Measurements from ENCODE around the gene CPEB4. TPM values are rescaled to one million over a fixed set of nuclear protein-coding genes. Genes with fewer than 3 reads are reported as not detected.

CPEB4 gene
- total RNA-seq, 5 donors from 2014 or later (not counting 1 experiment from before 2014, with no cell fraction given): 13.8 to 25.9 (median 14.9) TPM

- ATAC-seq (replicated peaks in 1 of 4) (no peak), DNase-seq (no peak)
- CTCF ChIA-PET: interaction anchor here (0.6 to 0.7 kb wide), 2 partner anchors 88 to 350 kb away, joined by 5 to 7 read pairs; no protein-coding TSS in a partner anchor
- Histone ChIP-seq H3K4me3 (ENCODE audit: control insufficient read depth in 1 of 2, extremely low read depth in 1 of 2, low read length in 1 of 2) (no peak overlapping the region), H3K4me1 (ENCODE audit: control insufficient read depth in 1 of 2, extremely low read depth in 1 of 2, insufficient read depth in 2 of 2, low read length in 2 of 2) (no peaks in the 10 kb centered on the region), H3K27ac (ENCODE audit: low read length) (no peak overlapping the region), H3K27me3 (replicated peaks in 1 of 2; ENCODE audit: control insufficient read depth in 2 of 2, extremely low read depth in 1 of 2, insufficient read depth in 2 of 2, low read length in 1 of 2) (no peaks in the 10 kb centered on the region), H3K9me3 (no peaks in the 10 kb centered on the region), H3K36me3 (ENCODE audit: control insufficient read depth in 2 of 2, extremely low read depth in 1 of 2, insufficient read depth in 1 of 2, low read length in 1 of 2) (peaks cover 3 to 75% of the 10 kb centered on the region in 2 donors)
- peaks cover 63% of the 10 kb centered on the region for H3K36me3 Mint-ChIP-seq
- POLR2A ChIA-PET: interaction anchor here in 1 of 2 donors (0.8 kb wide), 1 partner anchor 44 kb away, joined by 3 read pairs; no protein-coding TSS in a partner anchor
- no peaks in the 10 kb centered on the region for H3K27me3 Mint-ChIP-seq
- no peaks in the 10 kb centered on the region for H3K4me1 Mint-ChIP-seq
- no peaks in the 10 kb centered on the region for H3K9me3 Mint-ChIP-seq
- WGBS (ENCODE audit: insufficient coverage): 100% methylated on average over 2 of the region's 5 CpGs
- no peak overlapping the region for H3K27ac Mint-ChIP-seq
- H3K4me3 Mint-ChIP-seq: no peak overlapping the region
These were observed 65.5 kb downstream of the CPEB4 start for GRCh38 chr5:173953528-173954090.

- ChIA-PET POLR2A (interaction anchor here in 1 of 2 donors (0.8 kb wide), 1 partner anchor 43 kb away, joined by 3 read pairs; no protein-coding TSS in a partner anchor), CTCF (interaction anchor here in 1 of 2 donors (0.7 kb wide), 1 partner anchor 996 kb away, joined by 3 read pairs; the partner anchor contains the start of gene RPL26L1)
- Mint-ChIP-seq H3K27ac (no peak overlapping the region), H3K4me3 (no peak overlapping the region), H3K36me3 (peaks cover 56% of the 10 kb centered on the region), H3K27me3 (no peaks in the 10 kb centered on the region), H3K9me3 (no peaks in the 10 kb centered on the region), H3K4me1 (no peaks in the 10 kb centered on the region)
- H3K4me1 ChIP-seq (ENCODE audit: control insufficient read depth in 1 of 2, extremely low read depth in 1 of 2, insufficient read depth in 2 of 2, low read length in 2 of 2): no peaks in the 10 kb centered on the region
- DNase-seq (no peak), ATAC-seq (replicated peaks in 1 of 4) (no peak)
- 100% methylated on average over 2 of the region's 6 CpGs for WGBS (ENCODE audit: insufficient coverage)
- H3K4me3 ChIP-seq (ENCODE audit: control insufficient read depth in 1 of 2, extremely low read depth in 1 of 2, low read length in 1 of 2): no peak overlapping the region
- H3K36me3 ChIP-seq (ENCODE audit: control insufficient read depth in 2 of 2, extremely low read depth in 1 of 2, insufficient read depth in 1 of 2, low read length in 1 of 2): peaks cover 3 to 69% of the 10 kb centered on the region in 2 donors
- no peaks in the 10 kb centered on the region for H3K9me3 ChIP-seq
- H3K27ac ChIP-seq (ENCODE audit: low read length): no peak overlapping the region
- no peaks in the 10 kb centered on the region for H3K27me3 ChIP-seq (replicated peaks in 1 of 2; ENCODE audit: control insufficient read depth in 2 of 2, extremely low read depth in 1 of 2, insufficient read depth in 2 of 2, low read length in 1 of 2)
These were observed 66.7 kb downstream of the CPEB4 start for GRCh38 chr5:173954671-173955521.

GRCh38 chr5:173960986-173961385 lies 72.8 kb downstream of the CPEB4 start:
- no peaks in the 10 kb centered on the region for H3K9me3 ChIP-seq
- DNase-seq (no peak), ATAC-seq (replicated peaks in 1 of 4) (no peak)
- H3K27ac Mint-ChIP-seq: no peak overlapping the region
- H3K36me3 ChIP-seq (ENCODE audit: control insufficient read depth in 2 of 2, extremely low read depth in 1 of 2, insufficient read depth in 1 of 2, low read length in 1 of 2): peaks cover under 1 to 14% of the 10 kb centered on the region in 2 donors
- H3K27me3 ChIP-seq (replicated peaks in 1 of 2; ENCODE audit: control insufficient read depth in 2 of 2, extremely low read depth in 1 of 2, insufficient read depth in 2 of 2, low read length in 1 of 2): no peaks in the 10 kb centered on the region
- ChIA-PET CTCF (no interaction called here), POLR2A (interaction anchor here in 1 of 2 donors (0.6 kb wide), 1 partner anchor 72 kb away, joined by 4 read pairs; no protein-coding TSS in a partner anchor)
- no CpG with 5 or more reads among the region's 2 CpGs for WGBS (ENCODE audit: insufficient coverage)
- H3K27me3 Mint-ChIP-seq: no peaks in the 10 kb centered on the region
- no peak overlapping the region for H3K4me3 Mint-ChIP-seq
- H3K4me1 Mint-ChIP-seq: peaks cover 24 to 30% (median 28%) of the 10 kb centered on the region in 3 donors
- H3K9me3 Mint-ChIP-seq: no peaks in the 10 kb centered on the region
- H3K36me3 Mint-ChIP-seq: peaks cover 7% of the 10 kb centered on the region
- H3K27ac ChIP-seq (ENCODE audit: low read length): no peak overlapping the region
- no peak overlapping the region for H3K4me3 ChIP-seq (ENCODE audit: control insufficient read depth in 1 of 2, extremely low read depth in 1 of 2, low read length in 1 of 2)
- H3K4me1 ChIP-seq (ENCODE audit: control insufficient read depth in 1 of 2, extremely low read depth in 1 of 2, insufficient read depth in 2 of 2, low read length in 2 of 2): peaks cover 3 to 15% of the 10 kb centered on the region in 2 experiments

GRCh38 chr5:173961418-173961817 lies 73.3 kb downstream of the CPEB4 start:
- H3K4me3 Mint-ChIP-seq: no peak overlapping the region
- H3K9me3 ChIP-seq: no peaks in the 10 kb centered on the region
- no peak overlapping the region for H3K4me3 ChIP-seq (ENCODE audit: control insufficient read depth in 1 of 2, extremely low read depth in 1 of 2, low read length in 1 of 2)
- H3K27me3 ChIP-seq (replicated peaks in 1 of 2; ENCODE audit: control insufficient read depth in 2 of 2, extremely low read depth in 1 of 2, insufficient read depth in 2 of 2, low read length in 1 of 2): no peaks in the 10 kb centered on the region
- ATAC-seq (replicated peaks in 1 of 4) (no peak), DNase-seq (no peak)
- peaks cover 3 to 15% of the 10 kb centered on the region in 2 experiments for H3K4me1 ChIP-seq (ENCODE audit: control insufficient read depth in 1 of 2, extremely low read depth in 1 of 2, insufficient read depth in 2 of 2, low read length in 2 of 2)
- peaks cover 0 to 11% of the 10 kb centered on the region in 2 donors for H3K36me3 ChIP-seq (ENCODE audit: control insufficient read depth in 2 of 2, extremely low read depth in 1 of 2, insufficient read depth in 1 of 2, low read length in 1 of 2)
- WGBS (ENCODE audit: insufficient coverage): no CpG with 5 or more reads among the region's 1 CpG
- no peak overlapping the region for H3K27ac ChIP-seq (ENCODE audit: low read length)
- H3K36me3 Mint-ChIP-seq: peaks cover 5% of the 10 kb centered on the region
- CTCF ChIA-PET: interaction anchor here in 1 of 2 donors (1.3 kb wide), 1 partner anchor 345 kb away, joined by 6 read pairs; the partner anchor contains the start of gene BOD1
- H3K27ac Mint-ChIP-seq: peak overlapping the region in 1 of 2 donors; percentile 69
- POLR2A ChIA-PET: interaction anchor here (0.6 kb wide), 2 partner anchors 72 to 124 kb away, joined by 4 read pairs; no protein-coding TSS in a partner anchor
- peaks cover 24 to 30% (median 28%) of the 10 kb centered on the region in 3 donors for H3K4me1 Mint-ChIP-seq
- H3K27me3 Mint-ChIP-seq: no peaks in the 10 kb centered on the region
- no peaks in the 10 kb centered on the region for H3K9me3 Mint-ChIP-seq

- H3K4me3 Mint-ChIP-seq: no peak overlapping the region
- WGBS (ENCODE audit: insufficient coverage): 94% methylated on average over 3 of the region's 3 CpGs
- H3K4me3 ChIP-seq (ENCODE audit: control insufficient read depth in 1 of 2, extremely low read depth in 1 of 2, low read length in 1 of 2): no peak overlapping the region
- H3K27me3 Mint-ChIP-seq: no peaks in the 10 kb centered on the region
- DNase-seq (no peak), ATAC-seq (replicated peaks in 1 of 4) (no peak)
- CTCF ChIA-PET: interaction anchor here in 1 of 2 donors (1.3 kb wide), 1 partner anchor 347 kb away, joined by 6 read pairs; the partner anchor contains the start of gene BOD1
- POLR2A ChIA-PET: no interaction called here
- H3K27me3 ChIP-seq (replicated peaks in 1 of 2; ENCODE audit: control insufficient read depth in 2 of 2, extremely low read depth in 1 of 2, insufficient read depth in 2 of 2, low read length in 1 of 2): no peaks in the 10 kb centered on the region
- H3K36me3 ChIP-seq (ENCODE audit: control insufficient read depth in 2 of 2, extremely low read depth in 1 of 2, insufficient read depth in 1 of 2, low read length in 1 of 2): peaks cover 0 to 6% of the 10 kb centered on the region in 2 donors
- no peak overlapping the region for H3K27ac ChIP-seq (ENCODE audit: low read length)
- H3K27ac Mint-ChIP-seq: peak overlapping the region; percentile 4 to 36
- H3K9me3 Mint-ChIP-seq: no peaks in the 10 kb centered on the region
- peaks cover 3 to 15% of the 10 kb centered on the region in 2 experiments for H3K4me1 ChIP-seq (ENCODE audit: control insufficient read depth in 1 of 2, extremely low read depth in 1 of 2, insufficient read depth in 2 of 2, low read length in 2 of 2)
- H3K36me3 Mint-ChIP-seq: peaks cover 5% of the 10 kb centered on the region
- no peaks in the 10 kb centered on the region for H3K9me3 ChIP-seq
- peaks cover 24 to 30% (median 28%) of the 10 kb centered on the region in 3 donors for H3K4me1 Mint-ChIP-seq
These were observed 74.4 kb downstream of the CPEB4 start for GRCh38 chr5:173962436-173962972.
